HS-27A (cell line): ENCODE data around the gene CPHXL2.
A peak's percentile ranks its signal among the peaks of the same experiment; 100 is the strongest.

ENCODE experiments used
- DNase-seq: peaks from one replicate; pipeline ENCODE4 v3.0.0-alpha.2; 2012; ENCODE audit warnings: low read depth, missing footprints

Gene CPHXL2

DNA sequence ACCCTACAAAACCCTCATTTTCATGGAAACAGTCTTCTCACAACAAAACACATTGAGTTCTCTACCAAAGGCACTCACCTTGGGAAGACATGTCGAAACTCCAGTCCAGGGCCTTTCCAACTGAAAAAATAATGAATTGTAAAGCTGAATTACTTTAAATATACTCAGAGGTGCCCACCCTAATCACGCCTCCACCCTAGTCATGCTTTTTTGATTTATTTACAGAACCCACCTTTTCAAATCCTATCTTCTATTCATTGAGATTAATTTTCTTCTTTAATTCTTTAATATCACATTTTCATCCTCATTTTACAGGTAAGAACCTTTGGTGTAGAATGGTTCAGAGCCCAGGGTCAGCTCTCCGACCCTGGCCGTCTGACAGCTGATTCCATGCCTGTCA is at the start of gene CPHXL2:
TSS of gene CPHXL2 (minus strand) at position 101 of the 400 bp plus-strand sequence. CDS start at position 91, 10 bp downstream.
- no peak for DNase-seq

DNA sequence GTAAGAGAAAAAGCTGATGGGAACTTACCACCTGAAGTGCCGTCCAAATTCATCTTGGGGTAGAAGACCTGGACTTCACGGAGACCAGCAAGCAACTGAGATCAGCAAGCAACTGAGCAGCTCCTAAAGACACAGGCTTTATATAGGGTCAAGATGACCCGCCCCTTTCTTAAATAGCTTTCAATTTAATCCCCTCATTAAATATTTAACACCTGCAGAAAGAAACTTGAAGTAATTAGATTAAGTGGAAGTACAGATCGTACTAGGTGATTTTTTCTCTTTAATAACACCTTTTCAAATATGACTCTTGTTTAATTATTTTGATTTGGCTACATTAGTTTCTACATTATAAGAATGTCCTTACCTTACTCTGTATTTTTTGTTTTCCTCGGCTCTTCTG is 49.6 kb upstream of the CPHXL2 start, which contains the start of gene CPHXL:
TSS of gene CPHXL (minus strand) at position 101 of the 400 bp plus-strand sequence. CDS start at position 53, 48 bp downstream.
- DNase-seq: no peak

DNA sequence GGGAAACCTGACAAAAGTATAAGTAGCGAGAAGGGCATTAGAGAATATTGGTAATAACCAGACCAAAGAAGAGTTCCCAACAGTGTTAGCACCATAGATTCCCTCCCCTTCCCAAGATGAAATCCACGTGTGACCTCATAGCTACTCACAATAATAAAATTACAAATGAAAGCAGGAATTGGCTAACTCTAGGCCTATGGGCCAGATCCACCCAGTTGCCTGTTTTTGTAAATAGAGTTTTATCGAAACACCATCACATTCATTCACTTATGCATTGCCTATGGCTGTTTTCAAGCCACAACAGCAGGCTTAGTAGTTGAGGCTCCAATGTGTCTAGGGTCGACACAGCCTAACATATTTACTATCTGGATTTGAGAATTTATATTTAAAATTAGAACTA is 41.6 kb upstream of the CPHXL2 start:
- no peak for DNase-seq

DNA sequence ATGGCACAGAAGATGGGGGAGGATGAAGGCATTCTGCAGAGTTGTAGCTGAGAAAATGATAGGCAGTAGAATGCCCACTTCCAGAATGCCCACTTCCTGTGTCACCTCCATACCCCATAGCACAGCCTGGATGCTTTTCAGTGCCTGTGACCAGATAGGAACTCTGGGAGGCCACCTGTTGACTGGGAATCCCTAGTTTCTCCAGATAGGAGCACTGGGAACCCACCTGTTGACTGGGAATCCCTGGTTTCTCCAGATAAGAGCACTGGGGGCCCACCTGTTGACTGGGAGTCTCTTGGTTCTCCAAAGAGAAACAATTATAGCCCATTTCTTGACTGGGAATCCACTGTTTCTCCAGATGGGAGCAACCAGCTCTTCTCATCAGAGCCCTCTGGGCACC is 37.9 kb upstream of the CPHXL2 start:
- DNase-seq: no peak

GRCh38 chr16:75710344-75710743 is 33.5 kb upstream of the CPHXL2 start:
- no peak for DNase-seq

DNA sequence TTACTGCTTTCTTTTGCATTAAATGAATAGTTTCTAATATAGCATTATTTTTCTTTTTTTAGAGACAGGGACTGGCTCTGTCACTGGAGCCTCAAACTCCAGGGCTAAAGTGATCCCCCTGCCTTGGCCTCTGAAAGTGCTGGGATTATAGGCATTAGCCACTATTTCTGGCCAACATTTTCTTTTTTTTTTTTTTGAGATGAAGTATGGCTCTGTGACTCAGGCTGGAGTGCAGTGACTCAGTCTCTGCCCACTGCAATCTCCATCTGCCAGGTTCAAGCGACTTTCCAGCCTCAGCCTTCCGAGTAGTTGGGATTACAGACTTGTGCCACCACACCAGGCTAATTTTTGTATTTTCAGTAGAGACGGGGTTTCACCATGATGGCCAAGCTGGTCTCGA is 26.5 kb upstream of the CPHXL2 start:
- DNase-seq: no peak

DNA sequence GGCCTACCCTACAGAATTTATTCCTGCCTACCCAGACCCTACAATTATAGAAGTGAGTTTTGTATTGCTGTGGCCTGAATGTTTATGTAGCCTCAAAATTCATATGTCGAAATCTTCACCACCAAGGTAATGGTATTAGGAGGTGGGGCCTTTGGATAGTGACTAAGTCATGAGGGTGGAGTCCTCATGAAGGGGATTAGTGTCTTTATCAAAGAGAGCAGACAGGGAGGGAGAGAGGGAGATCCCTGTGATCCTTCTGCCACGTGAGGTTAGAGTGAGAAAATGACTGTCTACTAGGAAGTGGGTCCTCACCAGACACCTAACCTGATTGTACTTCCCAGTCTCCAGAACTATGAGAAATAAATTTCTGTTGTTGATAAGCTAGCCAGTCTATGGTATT is 25.4 kb upstream of the CPHXL2 start:
- no peak for DNase-seq

- DNase-seq: no peak
Measured at GRCh38 chr16:75701361-75701760, 24.6 kb upstream of the CPHXL2 start, which contains the start of gene DUXB. Gene DUXB, minus strand, starts transcription at chr16:75701461. Its CDS starts 43 bp downstream, at chr16:75701418.

GRCh38 chr16:75697571-75697970 is 20.8 kb upstream of the CPHXL2 start:
- no peak for DNase-seq

DNA sequence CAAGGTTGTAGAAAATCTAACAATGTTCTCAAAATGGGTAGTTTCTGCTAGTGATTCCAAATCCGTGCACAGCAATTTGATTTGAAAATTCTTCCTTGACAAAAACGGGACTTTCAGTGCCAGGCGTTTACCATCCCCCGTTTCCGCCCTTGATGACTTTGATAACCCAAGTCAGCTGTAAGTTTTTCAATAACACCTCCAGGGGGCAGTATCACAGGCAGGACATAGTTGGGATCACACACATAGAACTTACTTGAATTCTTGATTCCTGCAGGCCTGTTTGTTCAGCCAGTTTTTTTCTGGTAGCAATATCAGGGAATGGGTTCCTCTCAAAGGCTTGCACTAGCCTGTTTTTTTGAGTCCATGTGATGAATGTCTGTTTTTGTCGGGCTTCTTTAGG is 18.9 kb upstream of the CPHXL2 start:
- no peak for DNase-seq

GRCh38 chr16:75687361-75687760 is 10.6 kb upstream of the CPHXL2 start:
- DNase-seq: no peak

- no peak for DNase-seq
Measured at GRCh38 chr16:75682308-75682707, 5.5 kb upstream of the CPHXL2 start.

GRCh38 chr16:75679366-75679765 is 2.6 kb upstream of the CPHXL2 start:
- no peak for DNase-seq

DNA sequence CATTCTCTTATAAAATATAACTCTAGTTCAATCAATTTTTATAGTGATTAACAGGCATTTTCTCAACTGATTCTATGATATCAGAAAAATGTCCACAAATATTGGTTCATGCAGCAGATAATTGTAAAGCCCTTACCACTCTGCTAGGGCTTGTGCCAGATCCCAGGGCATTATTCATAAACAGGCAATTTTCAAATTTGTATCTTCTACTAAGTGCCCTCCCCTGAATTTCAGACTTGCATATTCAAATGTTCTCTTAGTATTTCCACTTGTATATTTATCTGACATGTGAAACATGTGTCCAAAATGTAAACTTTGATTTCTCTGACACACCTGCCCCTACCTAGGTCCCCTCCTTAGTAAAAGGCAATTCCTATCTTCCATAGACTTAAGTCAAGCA is 9.3 kb downstream of the CPHXL2 start:
- DNase-seq: no peak

DNA sequence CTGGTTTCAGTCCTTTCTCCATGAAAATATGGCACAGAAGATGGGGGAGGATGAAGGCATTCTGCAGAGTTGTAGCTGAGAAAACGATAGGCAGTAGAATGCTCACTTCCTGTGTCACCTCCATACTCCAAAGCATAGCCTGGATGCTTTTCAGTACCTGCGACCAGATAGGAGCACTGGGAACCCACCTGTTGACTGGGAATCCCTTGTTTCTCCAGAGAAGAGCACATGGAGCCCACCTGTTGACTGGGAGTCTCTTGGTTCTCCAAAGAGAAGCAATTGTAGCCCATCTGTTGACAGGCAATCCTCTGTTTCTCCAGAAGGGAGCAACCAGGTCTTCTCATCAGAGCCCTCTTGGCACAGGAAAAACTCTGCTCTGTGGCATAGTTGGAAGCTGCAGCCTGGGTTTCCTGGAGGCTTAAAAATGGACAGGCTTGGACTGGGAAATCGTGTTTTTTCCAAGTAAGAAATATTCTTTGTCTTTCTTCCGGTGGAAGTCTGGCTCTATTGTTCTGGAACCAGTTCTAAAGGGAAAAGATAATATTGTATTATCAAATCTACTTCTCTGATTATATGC is 16.0 kb downstream of the CPHXL2 start:
- no peak for DNase-seq

GRCh38 chr16:75660321-75660720 is 16.5 kb downstream of the CPHXL2 start:
- DNase-seq: no peak

DNA sequence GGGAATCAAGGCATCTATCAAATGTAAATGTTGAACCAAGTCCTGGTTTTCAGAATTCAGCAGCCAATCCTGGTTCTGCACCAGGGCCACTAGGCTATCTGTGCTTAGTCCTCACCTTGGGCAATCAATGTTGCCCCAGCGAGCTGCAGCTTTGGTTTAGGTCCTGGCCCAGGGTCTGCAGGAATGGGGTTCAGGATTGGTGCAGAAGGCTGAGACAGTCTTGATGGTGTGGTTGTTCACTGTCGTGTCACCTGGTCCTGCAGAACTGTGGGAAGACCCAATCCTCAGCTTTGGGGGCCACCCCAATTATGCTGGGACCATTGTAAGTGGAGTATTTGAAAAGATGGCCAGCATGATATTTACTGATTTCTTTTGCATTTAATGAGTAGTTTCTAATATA is 18.6 kb downstream of the CPHXL2 start:
- DNase-seq: no peak

- no peak for DNase-seq
Measured at GRCh38 chr16:75653922-75654321, 22.9 kb downstream of the CPHXL2 start.

- no peak for DNase-seq
Measured at GRCh38 chr16:75648265-75649076, 28.3 kb downstream of the CPHXL2 start.

GRCh38 chr16:75647492-75648264 is 29.1 kb downstream of the CPHXL2 start, which contains the start of the genes KARS1 and TERF2IP:
Gene KARS1, minus strand, starts transcription at chr16:75647665. Its CDS starts 26 bp downstream, at chr16:75647639.
Gene TERF2IP, plus strand, starts transcription at chr16:75647773. Its CDS starts 110 bp downstream, at chr16:75647883.
- DNase-seq: peak; percentile 77

DNA sequence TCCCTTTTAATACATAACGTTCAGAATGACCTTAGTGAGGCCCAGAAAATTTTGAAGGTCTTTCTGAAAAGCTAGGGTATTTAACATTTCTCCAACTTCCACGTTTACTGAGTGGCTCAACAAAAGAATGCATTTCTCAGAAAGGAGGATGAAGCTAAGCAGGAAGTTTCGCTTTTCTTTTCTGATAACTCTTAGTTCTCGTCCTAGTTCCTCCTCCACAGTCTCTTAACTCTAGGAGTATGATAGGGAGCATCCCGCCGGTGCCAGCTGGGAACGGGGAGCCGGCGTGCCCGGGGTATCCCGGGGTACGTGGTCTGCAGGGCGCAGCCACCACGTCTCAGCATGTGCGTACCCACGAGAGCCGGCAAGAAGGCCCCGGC is 29.7 kb downstream of the CPHXL2 start:
- no peak for DNase-seq

DNA sequence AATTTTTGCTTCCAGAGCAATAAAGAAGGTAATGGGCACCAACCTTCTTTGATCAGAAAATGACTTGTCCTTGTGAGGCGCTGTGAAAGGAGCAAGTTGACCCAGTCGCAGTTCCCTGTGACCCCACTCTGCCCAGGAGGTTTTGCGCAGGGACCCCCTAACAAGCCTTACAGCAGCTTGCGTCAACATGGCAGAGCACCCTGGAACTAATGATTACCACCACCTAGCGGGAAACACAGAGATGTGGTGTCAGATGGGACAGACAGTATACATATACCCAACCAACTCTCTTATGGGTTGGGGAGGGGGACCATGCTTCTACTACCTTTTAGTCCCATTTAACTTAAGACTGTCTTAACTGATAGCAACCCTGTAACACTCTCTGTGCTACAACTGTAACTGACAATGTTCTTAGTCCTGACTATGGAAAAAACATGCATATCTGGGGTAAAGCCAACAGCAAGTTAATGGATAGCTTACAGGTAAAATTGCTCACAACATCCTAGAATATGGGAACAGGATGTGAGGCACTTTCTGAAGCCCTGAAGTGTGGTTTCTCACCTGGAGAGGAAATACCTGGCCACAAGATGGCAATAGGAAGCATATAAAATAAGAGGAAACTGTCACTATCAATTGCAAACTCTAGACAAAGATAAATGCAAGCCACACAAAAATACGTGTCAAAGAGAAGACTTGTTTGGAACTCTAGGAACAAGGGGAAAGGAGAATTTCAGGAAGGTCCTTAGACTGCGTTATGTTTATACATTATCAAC is 32.4 kb downstream of the CPHXL2 start:
- DNase-seq: no peak
